Coronary artery (tissue), 2 donors: ENCODE results near the gene DSCAML1.

Experiments used
- DNase-seq: peaks from one replicate; pipeline ENCODE4 v3.0.0-alpha.2; 2017; ENCODE audit warnings: low spot score
- H3K27ac ChIP-seq, 2 donors: fragments of 200-600 bp; sonication (generic); one replicate each; pipeline ENCODE4 v1.5.1; 2016 to 2019
- H3K4me3 ChIP-seq: fragments of 200-600 bp; sonication (generic); 2 replicates; pipeline ENCODE4 v1.5.1; 2016; ENCODE audit warnings: mild to moderate bottlenecking, moderate library complexity
- TF ChIP-seq, protein P1 (sequence below): fragments of 200-600 bp; sonication (generic); IDR thresholded peaks from one replicate; pipeline ENCODE4 v1.5.1; 2019; ENCODE audit warnings: antibody characterized with exemption

DSCAML1 gene

GRCh38 chr11:117697319-117697718, 99.7 kb downstream of the DSCAML1 start:
- H3K4me3 ChIP-seq, result no peak overlapping the region
- no peak overlapping the region for H3K27ac ChIP-seq
- DNase-seq, result no peak
- TF ChIP-seq, protein P1, sequence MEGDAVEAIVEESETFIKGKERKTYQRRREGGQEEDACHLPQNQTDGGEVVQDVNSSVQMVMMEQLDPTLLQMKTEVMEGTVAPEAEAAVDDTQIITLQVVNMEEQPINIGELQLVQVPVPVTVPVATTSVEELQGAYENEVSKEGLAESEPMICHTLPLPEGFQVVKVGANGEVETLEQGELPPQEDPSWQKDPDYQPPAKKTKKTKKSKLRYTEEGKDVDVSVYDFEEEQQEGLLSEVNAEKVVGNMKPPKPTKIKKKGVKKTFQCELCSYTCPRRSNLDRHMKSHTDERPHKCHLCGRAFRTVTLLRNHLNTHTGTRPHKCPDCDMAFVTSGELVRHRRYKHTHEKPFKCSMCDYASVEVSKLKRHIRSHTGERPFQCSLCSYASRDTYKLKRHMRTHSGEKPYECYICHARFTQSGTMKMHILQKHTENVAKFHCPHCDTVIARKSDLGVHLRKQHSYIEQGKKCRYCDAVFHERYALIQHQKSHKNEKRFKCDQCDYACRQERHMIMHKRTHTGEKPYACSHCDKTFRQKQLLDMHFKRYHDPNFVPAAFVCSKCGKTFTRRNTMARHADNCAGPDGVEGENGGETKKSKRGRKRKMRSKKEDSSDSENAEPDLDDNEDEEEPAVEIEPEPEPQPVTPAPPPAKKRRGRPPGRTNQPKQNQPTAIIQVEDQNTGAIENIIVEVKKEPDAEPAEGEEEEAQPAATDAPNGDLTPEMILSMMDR, result no peak

GRCh38 chr11:117696540-117696939, 100.5 kb downstream of the DSCAML1 start:
- TF ChIP-seq, protein P1, result no peak

GRCh38 chr11:117693344-117693743, 103.7 kb downstream of the DSCAML1 start:
- no peak overlapping the region for H3K27ac ChIP-seq
- no peak overlapping the region for H3K4me3 ChIP-seq
- TF ChIP-seq, protein P1, result no peak
- DNase-seq, result no peak

More at GRCh38 chr11:117696540-117696939, 100.5 kb downstream of the DSCAML1 start:
- Histone ChIP-seq H3K27ac (no peak overlapping the region), H3K4me3 (no peak overlapping the region)
- DNase-seq, result no peak

- no peak for DNase-seq
Measured at GRCh38 chr11:117691516-117691915, 105.5 kb downstream of the DSCAML1 start.

GRCh38 chr11:117691218-117691514, 105.8 kb downstream of the DSCAML1 start:
- TF ChIP-seq, protein P1, result no peak
- H3K27ac ChIP-seq, result no peak overlapping the region
- DNase-seq, result no peak
- no peak overlapping the region for H3K4me3 ChIP-seq

More at GRCh38 chr11:117691516-117691915, 105.5 kb downstream of the DSCAML1 start:
- TF ChIP-seq, protein P1, result no peak
- H3K4me3 ChIP-seq, result no peak overlapping the region
- H3K27ac ChIP-seq, result no peak overlapping the region

GRCh38 chr11:117690484-117691217, 106.4 kb downstream of the DSCAML1 start:
- no peak overlapping the region for H3K4me3 ChIP-seq
- no peak for DNase-seq
- no peak overlapping the region for H3K27ac ChIP-seq
- TF ChIP-seq, protein P1, result no peak

GRCh38 chr11:117688255-117688797, 108.7 kb downstream of the DSCAML1 start:
- H3K27ac ChIP-seq, result no peak overlapping the region
- TF ChIP-seq, protein P1, result no peak
- no peak for DNase-seq
- no peak overlapping the region for H3K4me3 ChIP-seq
